B cell (primary cell): ENCODE results near the gene SEMA4D. TPM values are rescaled to one million over a fixed set of nuclear protein-coding genes. Genes with fewer than 3 reads are reported as not detected.

Source experiments
- ATAC-seq: fragments of 200-7000 bp; cut with Tn5 transposase; one replicate; pipeline ENCODE4 v1.10.0; 2021; ENCODE audit warnings: low read depth, mild to moderate bottlenecking, moderate number of reproducible peaks, moderate library complexity
- CTCF ChIA-PET: fragments of 350-600 bp; sonication (Branson Sonifier 250); formaldehyde crosslinking; loops from one replicate; lab custom pipeline; 2021; ENCODE audit warnings: antibody characterized with exemption, inconsistent platforms; lab: Charles Lee
- POLR2A ChIA-PET: fragments of 350-600 bp; sonication (Branson Sonifier 250); formaldehyde crosslinking; loops from one replicate; lab custom pipeline; 2021; ENCODE audit warnings: antibody characterized with exemption; lab: Charles Lee
- DNase-seq: peaks from one replicate; pipeline ENCODE4 v3.0.0; 2013
- H2AFZ ChIP-seq: 2 replicates; pipeline ENCODE4 v1.6.1; 2012; ENCODE audit warnings: mild to moderate bottlenecking, low read depth, low read length; ENCODE audit not compliant: insufficient read depth, poor library complexity, severe bottlenecking
- H3K27ac ChIP-seq, 2 donors: 1 replicate in 1 of 2; 2 replicates in 1 of 2; pipeline ENCODE4 v1.5.1; 2012 to 2013; ENCODE audit warnings: low read length in 2 of 2, mild to moderate bottlenecking in 2 of 2, moderate library complexity in 1 of 2
- H3K27me3 ChIP-seq, 4 experiments: fragments of 200-600 bp in 1 of 4; sonication (generic) in 1 of 4; replicated peaks in 1 of 4; 1 replicate in 2 of 4; 2 replicates in 2 of 4; pipeline versions ENCODE4 v1.6.1 to v1.7.0; 2013 to 2016; ENCODE audit warnings: low read length in 3 of 4, mild to moderate bottlenecking in 2 of 4, mixed read lengths in 1 of 4, moderate library complexity in 1 of 4; ENCODE audit not compliant: insufficient read depth in 4 of 4, control insufficient read depth in 3 of 4; ENCODE audit errors: control extremely low read depth in 1 of 4
- H3K36me3 ChIP-seq, 2 experiments: replicated peaks in 1 of 2; 1 replicate in 1 of 2; 2 replicates in 1 of 2; pipeline versions ENCODE4 v1.6.1 to v1.7.1; 2013; ENCODE audit warnings: low read length in 1 of 2; ENCODE audit not compliant: insufficient read depth in 2 of 2, control insufficient read depth in 1 of 2; ENCODE audit errors: control extremely low read depth in 1 of 2, extremely low read depth in 1 of 2
- H3K4me1 ChIP-seq, 2 donors: fragments of 200-600 bp in 1 of 2; sonication (generic) in 1 of 2; 1 replicate in 1 of 2; 2 replicates in 1 of 2; pipeline versions ENCODE4 v1.5.1 to v1.6.1; 2013 to 2017; ENCODE audit warnings: low read length in 2 of 2; ENCODE audit not compliant: control insufficient read depth in 2 of 2, insufficient read depth in 2 of 2
- H3K4me2 ChIP-seq: replicated peaks from 2 replicates; pipeline ENCODE3; 2012; ENCODE audit warnings: mild to moderate bottlenecking, low read depth, low read length; ENCODE audit not compliant: poor library complexity, severe bottlenecking
- H3K4me3 ChIP-seq, 5 experiments: fragments of 200-600 bp in 1 of 5; sonication (generic) in 1 of 5; 1 replicate in 3 of 5; 2 replicates in 2 of 5; pipeline versions ENCODE4 v1.5.1 to v1.7.0; 2011 to 2016; ENCODE audit warnings: low read length in 4 of 5, mild to moderate bottlenecking in 4 of 5, low read depth in 2 of 5, control low read depth in 1 of 5, moderate library complexity in 1 of 5; ENCODE audit not compliant: insufficient read depth in 1 of 5; ENCODE audit errors: control extremely low read depth in 1 of 5, extremely low read depth in 1 of 5
- H3K79me2 ChIP-seq: fragments of 200-600 bp; sonication (generic); one replicate; pipeline ENCODE4 v1.6.0; 2016; ENCODE audit warnings: low read length; ENCODE audit not compliant: control insufficient read depth, insufficient read depth
- H3K9ac ChIP-seq: fragments of 200-600 bp; sonication (generic); 2 replicates; pipeline ENCODE4 v1.6.1; 2017; ENCODE audit warnings: mild to moderate bottlenecking, low read length, moderate library complexity
- H3K9me3 ChIP-seq, 3 donors: one replicate each; pipeline versions ENCODE4 v1.6.1 to v1.7.1; 2013; ENCODE audit warnings: low read length in 2 of 3; ENCODE audit not compliant: control insufficient read depth in 2 of 3, insufficient read depth in 1 of 3; ENCODE audit errors: control extremely low read depth in 1 of 3
- H4K20me1 ChIP-seq: 2 replicates; pipeline ENCODE4 v1.6.0; 2012; ENCODE audit warnings: mild to moderate bottlenecking, low read length; ENCODE audit not compliant: insufficient read depth, control insufficient read depth, poor library complexity, severe bottlenecking
- H3K27ac Mint-ChIP-seq: one replicate; pipeline ENCODE4 v1.8.0; 2021; ENCODE audit warnings: mixed read lengths
- H3K27me3 Mint-ChIP-seq: one replicate; pipeline ENCODE4 v1.8.0; 2021; ENCODE audit warnings: mixed read lengths
- H3K4me1 Mint-ChIP-seq: one replicate; pipeline ENCODE4 v1.8.0; 2021; ENCODE audit warnings: mixed read lengths
- H3K4me3 Mint-ChIP-seq: one replicate; pipeline ENCODE4 v1.8.0; 2021; ENCODE audit warnings: mixed read lengths
- H3K9me3 Mint-ChIP-seq: one replicate; pipeline ENCODE4 v1.8.0; 2022; ENCODE audit warnings: mixed read lengths; ENCODE audit not compliant: insufficient read depth
- CTCF ChIP-seq: fragments of 200-600 bp; IDR thresholded peaks from one replicate; pipeline ENCODE4 v1.8.0; 2022; ENCODE audit warnings: antibody characterized with exemption, mild to moderate bottlenecking
- EZH2 ChIP-seq: IDR thresholded peaks from 2 replicates; pipeline ENCODE4 v1.6.1; 2012; ENCODE audit warnings: borderline replicate concordance, low read depth, mild to moderate bottlenecking, moderate library complexity, low read length; ENCODE audit not compliant: insufficient read depth, poor library complexity, severe bottlenecking
- WGBS: methylation state at CpG from one replicate; pipeline ENCODE4 v1.1.5; 2013; ENCODE audit warnings: missing lambda C conversion rate; ENCODE audit not compliant: insufficient coverage; 5-methylcytosine and 5-hydroxymethylcytosine counted together
- intact Hi-C: fragments of 100-400 bp; cut with micrococcal nuclease; formaldehyde crosslinking; loops from one replicate; pipeline ENCODE4 v1.10.0; 2022
- polyA plus RNA-seq: library from polyadenylated mRNA; depleted of rRNA; stranded (reverse); fragments of >200 nt; gene quantifications from 2 replicates; pipeline ENCODE4 v1.2.3, GENCODE V29; 2012
- total RNA-seq, 2 donors: library from RNA; stranded (reverse); fragments of 120-200 nt in 1 of 2; gene quantifications; 1 replicate in 1 of 2; 2 replicates in 1 of 2; pipeline versions ENCODE4 v1.2.3 to v1.2.4, GENCODE V29; 2013 to 2022

Gene SEMA4D
- total and polyA plus RNA-seq, 2 donors (not counting 1 experiment from before 2014, with no cell fraction given) = 53.6 to 231 TPM

- DNase-seq (peak; percentile 32), ATAC-seq (peak; percentile 37)
- ChIA-PET POLR2A (interaction anchor here (0.6 to 1.4 kb wide), 2 partner anchors 28 to 286 kb away, joined by 3 to 4 read pairs; no protein-coding TSS in a partner anchor), CTCF (interaction anchor here (1.0 to 2.4 kb wide), 3 partner anchors 20 to 84 kb away, joined by 4 to 16 read pairs (median 5); no protein-coding TSS in a partner anchor)
- H3K4me3 Mint-ChIP-seq = peak overlapping the region; percentile 76
- Histone ChIP-seq H3K27me3 (no peaks in the 10 kb centered on the region), H3K4me1 (peaks cover 72 to 75% of the 10 kb centered on the region in 2 donors), H2AFZ (no peak overlapping the region), H4K20me1 (peaks cover 53% of the 10 kb centered on the region), H3K36me3 (peaks cover 2 to 12% of the 10 kb centered on the region in 2 experiments), H3K27ac (peak overlapping the region; percentile 67 to 78), H3K79me2 (peaks cover 99% of the 10 kb centered on the region), H3K9ac (peak overlapping the region; percentile 42), H3K4me3 (peak overlapping the region; percentile 8 to 58 (median 20)), H3K9me3 (no peaks in the 10 kb centered on the region), H3K4me2 (peak overlapping the region; percentile 73)
- H3K27me3 Mint-ChIP-seq = no peaks in the 10 kb centered on the region
- no peaks in the 10 kb centered on the region for H3K9me3 Mint-ChIP-seq
- 6% methylated on average over 3 of the region's 7 CpGs for WGBS
- intact Hi-C loops = loop anchor here (1.0 to 2.0 kb wide), 5 partner anchors 20 to 85 kb away; partner anchors contain the start of gene SEMA4D
- TF ChIP-seq CTCF (no peak), EZH2 (no peak)
- peaks cover 90% of the 10 kb centered on the region for H3K4me1 Mint-ChIP-seq
- H3K27ac Mint-ChIP-seq = peak overlapping the region; percentile 78
These were observed 33.5 kb downstream of the SEMA4D start for GRCh38 chr9:89464300-89464901.
